ENCODE results near the gene AFF3. TPM values are rescaled to one million over a fixed set of nuclear protein-coding genes. Genes with fewer than 3 reads are reported as not detected.

Gene AFF3
- total and polyA plus RNA-seq, 2 of the 8 experiments (the other 6 are each of a cell fraction or from before 2014, with no cell fraction given): 0.27 to 3.0 TPM

GRCh38 chr2:99905636-99906035 is 236.8 kb downstream of the AFF3 start (continued):
- TF ChIP-seq TCF12 (IDR thresholded peaks at IDR 0.05; ENCODE audit: low read depth, low read length): no peak
- no peak for TF ChIP-seq TAF1 (IDR thresholded peaks at IDR 0.05; ENCODE audit: low read depth, low read length)
- no peak for TF ChIP-seq HDAC6 (IDR thresholded peaks at IDR 0.05; ENCODE audit: low read depth, low read length)
